Uterus (tissue), 2 donors: ENCODE measurements around the gene RAP1A.

Source experiments
- POLR2A ChIP-seq, 2 donors: fragments of 450-650 bp; IDR thresholded peaks; one replicate each; pipeline ENCODE4 v1.6.1; 2016; ENCODE audit warnings: antibody characterized with exemption in 2 of 2, mild to moderate bottlenecking in 1 of 2, moderate library complexity in 1 of 2
- TF ChIP-seq, protein P1 (sequence below), 4 experiments: fragments of 200-600 bp in 2 of 4; fragments of 450-650 bp in 2 of 4; sonication (generic) in 2 of 4; IDR thresholded peaks; one replicate each; pipeline ENCODE4 v1.5.1; 2016 to 2019; ENCODE audit warnings: antibody characterized with exemption in 4 of 4, mild to moderate bottlenecking in 2 of 4, moderate library complexity in 1 of 4

DNA sequence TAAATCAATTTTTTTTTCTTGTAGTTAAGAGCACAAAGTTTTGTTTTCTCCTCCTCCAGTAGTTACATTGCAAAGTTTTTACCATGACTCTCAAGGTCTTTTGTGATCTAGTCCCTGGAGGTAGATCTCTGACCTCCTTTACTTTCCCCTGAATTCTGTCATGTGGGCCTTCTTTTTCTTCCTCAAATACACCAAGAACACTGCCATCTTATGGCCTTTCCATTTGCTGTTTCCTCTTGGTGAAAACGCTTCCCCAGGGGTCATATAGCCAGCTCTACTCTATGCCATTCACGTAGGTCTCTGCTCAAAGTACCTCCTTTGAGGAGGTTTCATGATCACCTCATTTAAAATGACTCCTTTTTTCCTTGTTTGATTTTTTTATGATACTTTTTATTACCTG, 138.8 kb downstream of the RAP1A start:
- TF ChIP-seq, protein P1, sequence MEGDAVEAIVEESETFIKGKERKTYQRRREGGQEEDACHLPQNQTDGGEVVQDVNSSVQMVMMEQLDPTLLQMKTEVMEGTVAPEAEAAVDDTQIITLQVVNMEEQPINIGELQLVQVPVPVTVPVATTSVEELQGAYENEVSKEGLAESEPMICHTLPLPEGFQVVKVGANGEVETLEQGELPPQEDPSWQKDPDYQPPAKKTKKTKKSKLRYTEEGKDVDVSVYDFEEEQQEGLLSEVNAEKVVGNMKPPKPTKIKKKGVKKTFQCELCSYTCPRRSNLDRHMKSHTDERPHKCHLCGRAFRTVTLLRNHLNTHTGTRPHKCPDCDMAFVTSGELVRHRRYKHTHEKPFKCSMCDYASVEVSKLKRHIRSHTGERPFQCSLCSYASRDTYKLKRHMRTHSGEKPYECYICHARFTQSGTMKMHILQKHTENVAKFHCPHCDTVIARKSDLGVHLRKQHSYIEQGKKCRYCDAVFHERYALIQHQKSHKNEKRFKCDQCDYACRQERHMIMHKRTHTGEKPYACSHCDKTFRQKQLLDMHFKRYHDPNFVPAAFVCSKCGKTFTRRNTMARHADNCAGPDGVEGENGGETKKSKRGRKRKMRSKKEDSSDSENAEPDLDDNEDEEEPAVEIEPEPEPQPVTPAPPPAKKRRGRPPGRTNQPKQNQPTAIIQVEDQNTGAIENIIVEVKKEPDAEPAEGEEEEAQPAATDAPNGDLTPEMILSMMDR (IDR thresholded peaks at IDR 0.05), result no peak
- TF ChIP-seq POLR2A (IDR thresholded peaks at IDR 0.05), result no peak
